ENCODE results near the gene ERP27.

Gene ERP27

GRCh38 chr12:14900521-14901227 is 37.7 kb downstream of the ERP27 start:
- no peak for DNase-seq

GRCh38 chr12:14896521-14897169 is 41.7 kb downstream of the ERP27 start:
- no peak for DNase-seq

GRCh38 chr12:14893506-14894250 is 44.7 kb downstream of the ERP27 start:
- no peak for DNase-seq

- DNase-seq: no peak
Measured at GRCh38 chr12:14892726-14893505, 45.4 kb downstream of the ERP27 start.

- DNase-seq: no peak
Measured at GRCh38 chr12:14890701-14891100, 47.6 kb downstream of the ERP27 start.

GRCh38 chr12:14886271-14886670 is 52.1 kb downstream of the ERP27 start:
- peak; percentile 72 for DNase-seq

- DNase-seq: no peak
Measured at GRCh38 chr12:14885718-14886221, 52.6 kb downstream of the ERP27 start, which contains the start of gene MGP. MGP (minus strand) TSS chr12:14885854; CDS start chr12:14885791, 63 bp downstream.

GRCh38 chr12:14884458-14884878 is 53.9 kb downstream of the ERP27 start:
- DNase-seq: no peak

GRCh38 chr12:14883686-14884085 is 54.7 kb downstream of the ERP27 start:
- no peak for DNase-seq

- DNase-seq: no peak
Measured at GRCh38 chr12:14880890-14881453, 57.4 kb downstream of the ERP27 start.

GRCh38 chr12:14879222-14879933 is 59.0 kb downstream of the ERP27 start:
- DNase-seq: no peak

GRCh38 chr12:14878488-14878887 is 59.8 kb downstream of the ERP27 start:
- DNase-seq: no peak

- DNase-seq: no peak
Measured at GRCh38 chr12:14876833-14877232, 61.5 kb downstream of the ERP27 start.

GRCh38 chr12:14874882-14875281 is 63.5 kb downstream of the ERP27 start:
- DNase-seq: no peak

- DNase-seq: no peak
Measured at GRCh38 chr12:14873440-14874185, 64.7 kb downstream of the ERP27 start.

GRCh38 chr12:14871886-14872285 is 66.5 kb downstream of the ERP27 start:
- no peak for DNase-seq

GRCh38 chr12:14871247-14871646 is 67.1 kb downstream of the ERP27 start:
- DNase-seq: no peak

- DNase-seq: no peak
Measured at GRCh38 chr12:14868916-14869506, 69.3 kb downstream of the ERP27 start.

All from NCI-H748 treated with DMSO at 0.1 percent for 48 hours (cell line).